Uterus (tissue), 4 donors: ENCODE results near the gene HORMAD2. TPM values are rescaled to one million over a fixed set of nuclear protein-coding genes. Genes with fewer than 3 reads are reported as not detected.

Source experiments
- DNase-seq, 2 donors: peaks; one replicate each; pipeline ENCODE4 v3.0.0-alpha.2; 2019 to 2020
- H3K27ac ChIP-seq, 2 donors: fragments of 200-600 bp; sonication (generic); 1 replicate in 1 of 2; 2 replicates in 1 of 2; pipeline ENCODE4 v1.5.1; 2016 to 2018
- H3K27me3 ChIP-seq, 2 donors: fragments of 200-600 bp; sonication (generic); one replicate each; pipeline ENCODE4 v1.5.1; 2018 to 2019; ENCODE audit warnings: control low read depth in 1 of 2
- H3K36me3 ChIP-seq, 2 donors: fragments of 200-600 bp; sonication (generic); one replicate each; pipeline ENCODE4 v1.5.1; 2019; ENCODE audit warnings: control low read depth in 1 of 2
- H3K4me1 ChIP-seq, 2 donors: fragments of 200-600 bp; sonication (generic); one replicate each; pipeline ENCODE4 v1.5.1; 2018 to 2019; ENCODE audit warnings: control low read depth in 1 of 2
- H3K4me3 ChIP-seq, 2 donors: fragments of 200-600 bp; sonication (generic); 1 replicate in 1 of 2; 2 replicates in 1 of 2; pipeline ENCODE4 v1.5.1; 2018 to 2019; ENCODE audit warnings: mild to moderate bottlenecking in 1 of 2
- H3K9me3 ChIP-seq, 2 donors: fragments of 200-600 bp; sonication (generic); one replicate each; pipeline ENCODE4 v1.5.1; 2019; ENCODE audit warnings: control low read depth in 1 of 2
- CTCF ChIP-seq, 4 experiments: fragments of 200-600 bp in 2 of 4; fragments of 450-650 bp in 2 of 4; sonication (generic) in 2 of 4; IDR thresholded peaks; one replicate each; pipeline ENCODE4 v1.5.1; 2016 to 2019; ENCODE audit warnings: antibody characterized with exemption in 4 of 4, mild to moderate bottlenecking in 2 of 4, moderate library complexity in 1 of 4
- POLR2A ChIP-seq, 2 donors: fragments of 450-650 bp; IDR thresholded peaks; one replicate each; pipeline ENCODE4 v1.6.1; 2016; ENCODE audit warnings: antibody characterized with exemption in 2 of 2, mild to moderate bottlenecking in 1 of 2, moderate library complexity in 1 of 2
- intact Hi-C: fragments of 100-400 bp; cut with DNase I; formaldehyde crosslinking; loops from one replicate; pipeline ENCODE4 v1.15.1; 2023; ENCODE audit warnings: low total_unique reads
- total RNA-seq, 4 donors: library from RNA; depleted of rRNA in 3 of 4; stranded (reverse); fragments of >200 nt in 3 of 4; gene quantifications; one replicate each; pipeline versions ENCODE4 v1.1.0 to v1.2.4, GENCODE V29; 2014 to 2023
- donor health status: DM: yes; HTN: yes; CAD: no.

The HORMAD2 gene
- total RNA-seq, 4 donors from 2014 or later: not detected

GRCh38 chr22:30118291-30118690, 38.0 kb downstream of the HORMAD2 start:
- H3K27ac ChIP-seq: no peak overlapping the region
- intact Hi-C loops: no loop called here
- TF ChIP-seq CTCF (IDR thresholded peaks at IDR 0.05) (no peak), POLR2A (IDR thresholded peaks at IDR 0.05) (no peak)
- no peaks in the 10 kb centered on the region for H3K27me3 ChIP-seq
- H3K9me3 ChIP-seq: no peaks in the 10 kb centered on the region
- H3K4me3 ChIP-seq: no peak overlapping the region
- no peaks in the 10 kb centered on the region for H3K4me1 ChIP-seq
- H3K36me3 ChIP-seq: no peaks in the 10 kb centered on the region
- DNase-seq: no peak

- H3K4me3 ChIP-seq: no peak overlapping the region
- no peak overlapping the region for H3K27ac ChIP-seq
- intact Hi-C loops: no loop called here
- H3K36me3 ChIP-seq: no peaks in the 10 kb centered on the region
- H3K9me3 ChIP-seq: no peaks in the 10 kb centered on the region
- no peak for TF ChIP-seq CTCF (IDR thresholded peaks at IDR 0.05)
- no peak for TF ChIP-seq POLR2A (IDR thresholded peaks at IDR 0.05)
- no peaks in the 10 kb centered on the region for H3K27me3 ChIP-seq
- no peak for DNase-seq
- no peaks in the 10 kb centered on the region for H3K4me1 ChIP-seq
These were observed 41.7 kb downstream of the HORMAD2 start for GRCh38 chr22:30121960-30122359.

DNA sequence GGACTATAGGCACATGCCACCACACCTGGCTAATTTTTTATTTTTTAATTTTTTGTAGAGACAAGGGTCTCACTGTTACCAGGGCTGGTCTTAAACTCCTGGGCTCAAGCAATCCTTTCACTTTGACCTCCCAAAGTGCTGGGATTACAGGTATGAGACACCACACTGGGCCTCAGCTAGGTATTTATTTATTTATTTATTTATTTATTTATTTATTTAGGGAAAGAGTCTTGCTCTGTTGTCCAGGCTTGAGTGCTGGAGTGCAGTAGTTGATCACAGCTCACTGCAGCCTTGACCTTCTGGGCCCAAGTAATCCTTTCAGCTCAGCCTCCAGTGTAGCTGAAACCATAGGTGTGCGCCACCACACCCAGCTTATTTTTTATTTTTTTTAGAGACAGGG, 43.2 kb downstream of the HORMAD2 start:
- Histone ChIP-seq H3K9me3 (no peaks in the 10 kb centered on the region), H3K4me1 (no peaks in the 10 kb centered on the region), H3K36me3 (no peaks in the 10 kb centered on the region), H3K4me3 (no peak overlapping the region), H3K27ac (no peak overlapping the region), H3K27me3 (no peaks in the 10 kb centered on the region)
- intact Hi-C loops: no loop called here
- no peak for DNase-seq
- TF ChIP-seq CTCF (IDR thresholded peaks at IDR 0.05) (no peak), POLR2A (IDR thresholded peaks at IDR 0.05) (no peak)

DNA sequence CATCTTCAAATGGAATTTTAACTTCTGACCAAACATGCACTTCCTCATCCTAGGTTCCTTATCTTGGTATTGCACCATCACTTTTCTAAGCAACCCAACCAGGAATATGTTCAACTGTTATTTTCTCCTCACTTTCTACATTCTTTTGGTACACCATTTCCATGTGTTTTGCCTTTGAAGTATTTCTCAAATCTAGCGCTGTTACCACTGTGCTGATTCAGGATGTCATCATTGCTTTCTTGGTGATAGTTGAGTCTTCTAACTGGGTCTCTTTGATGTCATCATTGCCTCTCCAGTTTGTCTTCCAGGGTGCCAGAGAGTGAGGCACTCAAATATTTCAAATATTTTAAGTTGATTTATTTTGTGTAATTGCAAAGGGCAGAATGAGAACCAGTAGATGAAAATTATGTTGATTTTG, 47.5 kb downstream of the HORMAD2 start:
- Histone ChIP-seq H3K27me3 (no peaks in the 10 kb centered on the region), H3K4me1 (no peaks in the 10 kb centered on the region), H3K36me3 (no peaks in the 10 kb centered on the region), H3K27ac (no peak overlapping the region), H3K9me3 (no peaks in the 10 kb centered on the region), H3K4me3 (no peak overlapping the region)
- DNase-seq: no peak
- intact Hi-C loops: no loop called here
- no peak for TF ChIP-seq CTCF (IDR thresholded peaks at IDR 0.05)

GRCh38 chr22:30128511-30128910, 48.2 kb downstream of the HORMAD2 start:
- no peak overlapping the region for H3K4me3 ChIP-seq
- intact Hi-C loops: no loop called here
- TF ChIP-seq POLR2A (IDR thresholded peaks at IDR 0.05): no peak
- no peak for TF ChIP-seq CTCF (IDR thresholded peaks at IDR 0.05)
- H3K27ac ChIP-seq: no peak overlapping the region
- no peak for DNase-seq
- no peaks in the 10 kb centered on the region for H3K36me3 ChIP-seq
- no peaks in the 10 kb centered on the region for H3K27me3 ChIP-seq
- no peaks in the 10 kb centered on the region for H3K4me1 ChIP-seq
- no peaks in the 10 kb centered on the region for H3K9me3 ChIP-seq
